HCT116 (cell line): ENCODE data around the gene AARS2. TPM values are rescaled to one million over a fixed set of nuclear protein-coding genes. Genes with fewer than 3 reads are reported as not detected.
A peak's percentile ranks its signal among the peaks of the same experiment; 100 is the strongest.

ENCODE experiments used
- ATAC-seq: fragments of 200-7000 bp; cut with Tn5 transposase; 2 replicates; pipeline ENCODE4 v1.9.1; 2020; ENCODE audit warnings: mild to moderate bottlenecking, moderate library complexity
- BruUV-seq: library from RNA; stranded (reverse); fragments of 400-500 nt; replicated peaks from 2 replicates; lab custom pipeline; 2021; lab: Mats Ljungman, UMichigan
- CTCF ChIA-PET: fragments of 300-600 bp; sonication (Branson Sonifier 250); formaldehyde crosslinking; loops from one replicate; lab custom pipeline; 2021; ENCODE audit warnings: antibody characterized with exemption; lab: Charles Lee
- POLR2A ChIA-PET: fragments of 300-600, 350-600 bp; sonication (Branson Sonifier 250); formaldehyde crosslinking; loops from one replicate; lab custom pipeline; 2021; ENCODE audit warnings: antibody characterized with exemption; lab: Charles Lee
- RAD21 ChIA-PET, 2 experiments: fragments of 300-600 bp; sonication (Branson Sonifier 250); formaldehyde crosslinking; loops; one replicate each; lab custom pipeline; 2023; ENCODE audit warnings: low total read pairs in 2 of 2; ENCODE audit not compliant: uncharacterized antibody in 2 of 2, unreplicated experiment in 2 of 2, low non-redundant PET in 1 of 2; lab: Charles Lee
- DNase-seq: peaks from one replicate; pipeline ENCODE4 v3.0.0-alpha.2; 2010; ENCODE audit warnings: low read depth, low spot score
- H2AFZ ChIP-seq: fragments of 200-600 bp; shearing (Covaris generic), sonication (generic); 2 replicates; pipeline ENCODE4 v1.6.1; 2017; ENCODE audit warnings: low read depth, mixed run types, mixed read lengths, antibody characterized with exemption, low read length; ENCODE audit not compliant: poor library complexity, severe bottlenecking
- H3K27ac ChIP-seq: 2 replicates; pipeline ENCODE4 v1.5.1; 2012; ENCODE audit warnings: low read depth, low read length
- H3K27me3 ChIP-seq: fragments of 200-600 bp; sonication (generic); 2 replicates; pipeline ENCODE4 v1.6.1; 2016; ENCODE audit warnings: mixed run types, low read length, mixed read lengths; ENCODE audit not compliant: insufficient read depth
- H3K36me3 ChIP-seq, 2 experiments: fragments of 200-500 bp in 1 of 2; fragments of 200-600 bp in 1 of 2; sonication (Bioruptor generic) in 1 of 2; sonication (generic) in 1 of 2; 2 replicates each; pipeline versions ENCODE4 v1.5.1 to v1.6.1; 2014 to 2016; ENCODE audit warnings: low read length in 2 of 2, inconsistent platforms in 1 of 2, mixed read lengths in 1 of 2, mixed run types in 1 of 2; ENCODE audit not compliant: insufficient read depth in 2 of 2, control insufficient read depth in 1 of 2
- H3K4me1 ChIP-seq, 2 experiments: fragments of 200-600 bp in 1 of 2; sonication (generic) in 1 of 2; 2 replicates each; pipeline versions ENCODE4 v1.5.1 to v1.6.1; 2012 to 2017; ENCODE audit warnings: low read length in 2 of 2, inconsistent platforms in 1 of 2, mild to moderate bottlenecking in 1 of 2, mixed read lengths in 1 of 2, mixed run types in 1 of 2, moderate library complexity in 1 of 2; ENCODE audit not compliant: insufficient read depth in 2 of 2, control insufficient read depth in 1 of 2
- H3K4me2 ChIP-seq: fragments of 200-600 bp; sonication (generic); 2 replicates; pipeline ENCODE4 v1.6.1; 2017; ENCODE audit warnings: mixed run types, low read length, mixed read lengths
- H3K4me3 ChIP-seq, 2 experiments: fragments of 200-600 bp in 1 of 2; sonication (generic) in 1 of 2; replicated peaks in 1 of 2; 2 replicates each; pipeline ENCODE4 v1.5.1; 2011 to 2016; ENCODE audit warnings: low read length in 2 of 2, control low read depth in 1 of 2, low read depth in 1 of 2, mild to moderate bottlenecking in 1 of 2, mixed read lengths in 1 of 2, mixed run types in 1 of 2
- H3K79me2 ChIP-seq: fragments of 200-600 bp; sonication (generic); 2 replicates; pipeline ENCODE4 v1.6.1; 2017; ENCODE audit warnings: mild to moderate bottlenecking, mixed run types, low read length, moderate library complexity, mixed read lengths; ENCODE audit not compliant: insufficient read depth
- H3K9ac ChIP-seq: fragments of 200-600 bp; sonication (generic); 2 replicates; pipeline ENCODE4 v1.6.1; 2016; ENCODE audit warnings: low read length, mixed read lengths
- H3K9me2 ChIP-seq: fragments of 200-600 bp; sonication (generic), shearing (Covaris generic); 2 replicates; pipeline ENCODE4 v1.6.1; 2017; ENCODE audit warnings: mixed run types, mild to moderate bottlenecking, moderate library complexity; ENCODE audit not compliant: insufficient read depth
- H3K9me3 ChIP-seq, 2 experiments: fragments of 200-500 bp in 1 of 2; fragments of 200-600 bp in 1 of 2; sonication (Bioruptor generic) in 1 of 2; sonication (generic) in 1 of 2; 2 replicates each; pipeline ENCODE4 v1.6.1; 2014 to 2017; ENCODE audit warnings: low read length in 2 of 2, mixed read lengths in 2 of 2, inconsistent platforms in 1 of 2, low read depth in 1 of 2, mild to moderate bottlenecking in 1 of 2, mixed run types in 1 of 2, moderate library complexity in 1 of 2; ENCODE audit not compliant: control insufficient read depth in 1 of 2, insufficient read depth in 1 of 2
- H4K20me1 ChIP-seq: fragments of 200-600 bp; sonication (generic), shearing (Covaris generic); 2 replicates; pipeline ENCODE4 v1.6.1; 2017; ENCODE audit warnings: mixed run types, mild to moderate bottlenecking, moderate library complexity; ENCODE audit not compliant: insufficient read depth
- CTCF ChIP-seq, 3 experiments: fragments of 200-600 bp in 1 of 3; sonication (generic) in 1 of 3; IDR thresholded peaks in 2 of 3; conservative IDR thresholded peaks in 1 of 3; 2 replicates each; pipeline ENCODE4 v1.5.1; 2012 to 2017; ENCODE audit warnings: low read depth in 2 of 3, low read length in 2 of 3, antibody characterized with exemption in 1 of 3, borderline replicate concordance in 1 of 3, control low read depth in 1 of 3, mild to moderate bottlenecking in 1 of 3, mixed read lengths in 1 of 3, mixed run types in 1 of 3, moderate library complexity in 1 of 3; ENCODE audit not compliant: insufficient read depth in 1 of 3
- MAX ChIP-seq: IDR thresholded peaks from 2 replicates; pipeline ENCODE4 v1.6.1; 2012
- POLR2AphosphoS5 ChIP-seq: IDR thresholded peaks from 2 replicates; pipeline ENCODE4 v1.6.1; 2011; ENCODE audit warnings: mild to moderate bottlenecking, low read depth, low read length, moderate library complexity
- RAD21 ChIP-seq: IDR thresholded peaks from 2 replicates; pipeline ENCODE4 v1.6.1; 2012; ENCODE audit warnings: low read depth, mild to moderate bottlenecking
- SRF ChIP-seq: IDR thresholded peaks from 2 replicates; pipeline ENCODE4 v1.6.1; 2012; ENCODE audit warnings: low read depth
- TCF7L2 ChIP-seq: IDR thresholded peaks from 2 replicates; pipeline ENCODE4 v1.7.0; 2011; ENCODE audit warnings: borderline replicate concordance, inconsistent platforms; ENCODE audit not compliant: insufficient read depth, insufficient read length; ENCODE audit errors: extremely low read depth
- intact Hi-C: fragments of 100-400 bp; cut with micrococcal nuclease; formaldehyde crosslinking; loops from 2 replicates; pipeline ENCODE4 v1.10.0; 2022
- total RNA-seq: library from RNA; stranded (reverse); gene quantifications from one replicate; pipeline ENCODE4 v1.2.1, GENCODE V29; 2021; ENCODE audit not compliant: unreplicated experiment
- TF ChIP-seq, protein P1 (sequence below): IDR thresholded peaks from 2 replicates; pipeline ENCODE4 v1.6.1; 2012; ENCODE audit warnings: low read depth

Gene AARS2
- total RNA-seq, 1 experiment from 2014 or later: 14.9 TPM

DNA sequence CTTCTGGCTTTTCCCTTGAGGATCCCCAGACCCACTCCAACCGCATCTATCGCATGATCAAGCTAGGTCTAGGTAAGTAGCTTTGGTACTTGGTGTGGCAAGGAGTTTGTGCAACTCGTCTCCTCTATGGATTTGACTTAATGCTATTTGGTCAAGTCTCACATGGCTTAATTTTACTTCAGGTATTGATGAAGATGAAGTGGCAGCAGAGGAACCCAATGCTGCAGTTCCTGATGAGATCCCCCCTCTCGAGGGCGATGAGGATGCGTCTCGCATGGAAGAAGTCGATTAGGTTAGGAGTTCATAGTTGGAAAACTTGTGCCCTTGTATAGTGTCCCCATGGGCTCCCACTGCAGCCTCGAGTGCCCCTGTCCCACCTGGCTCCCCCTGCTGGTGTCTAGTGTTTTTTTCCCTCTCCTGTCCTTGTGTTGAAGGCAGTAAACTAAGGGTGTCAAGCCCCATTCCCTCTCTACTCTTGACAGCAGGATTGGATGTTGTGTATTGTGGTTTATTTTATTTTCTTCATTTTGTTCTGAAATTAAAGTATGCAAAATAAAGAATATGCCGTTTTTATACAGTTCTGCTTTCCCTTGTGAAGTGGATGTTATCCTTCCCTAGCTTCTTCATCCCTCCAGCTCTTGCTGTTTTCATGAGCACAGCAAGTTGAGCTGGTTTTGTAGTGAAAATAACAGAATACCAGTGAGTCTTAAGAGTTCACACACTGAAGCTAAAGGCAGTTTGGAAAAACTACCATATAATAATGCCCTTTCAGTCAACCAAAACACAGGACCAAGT, 59.6 kb downstream of the AARS2 start:
- POLR2A ChIA-PET: no interaction called here
- no peak overlapping the region for H3K4me3 ChIP-seq
- H4K20me1 ChIP-seq: peaks cover 58% of the 10 kb centered on the region; the same call in 1 of the 2 replicates
- no peak overlapping the region for H3K4me2 ChIP-seq
- no peak overlapping the region for H3K9ac ChIP-seq
- no peaks in the 10 kb centered on the region for H3K27me3 ChIP-seq
- TF ChIP-seq SRF (no peak), CTCF (IDR thresholded peaks at IDR 0.05 in 2 of 3, conservative IDR thresholded peaks at IDR 0.05 in 1 of 3; ENCODE audit: borderline replicate concordance in 1 of 3, insufficient read depth in 1 of 3, low read depth in 2 of 3, low read length in 2 of 3) (peak in 2 of 3 experiments; percentile 57 to 60; a peak in 4 of 6 replicates), TCF7L2 (no peak), POLR2AphosphoS5 (peak; percentile 9; the same call in 1 of the 2 replicates), RAD21 (no peak), MAX (no peak)
- TF ChIP-seq, protein P1, sequence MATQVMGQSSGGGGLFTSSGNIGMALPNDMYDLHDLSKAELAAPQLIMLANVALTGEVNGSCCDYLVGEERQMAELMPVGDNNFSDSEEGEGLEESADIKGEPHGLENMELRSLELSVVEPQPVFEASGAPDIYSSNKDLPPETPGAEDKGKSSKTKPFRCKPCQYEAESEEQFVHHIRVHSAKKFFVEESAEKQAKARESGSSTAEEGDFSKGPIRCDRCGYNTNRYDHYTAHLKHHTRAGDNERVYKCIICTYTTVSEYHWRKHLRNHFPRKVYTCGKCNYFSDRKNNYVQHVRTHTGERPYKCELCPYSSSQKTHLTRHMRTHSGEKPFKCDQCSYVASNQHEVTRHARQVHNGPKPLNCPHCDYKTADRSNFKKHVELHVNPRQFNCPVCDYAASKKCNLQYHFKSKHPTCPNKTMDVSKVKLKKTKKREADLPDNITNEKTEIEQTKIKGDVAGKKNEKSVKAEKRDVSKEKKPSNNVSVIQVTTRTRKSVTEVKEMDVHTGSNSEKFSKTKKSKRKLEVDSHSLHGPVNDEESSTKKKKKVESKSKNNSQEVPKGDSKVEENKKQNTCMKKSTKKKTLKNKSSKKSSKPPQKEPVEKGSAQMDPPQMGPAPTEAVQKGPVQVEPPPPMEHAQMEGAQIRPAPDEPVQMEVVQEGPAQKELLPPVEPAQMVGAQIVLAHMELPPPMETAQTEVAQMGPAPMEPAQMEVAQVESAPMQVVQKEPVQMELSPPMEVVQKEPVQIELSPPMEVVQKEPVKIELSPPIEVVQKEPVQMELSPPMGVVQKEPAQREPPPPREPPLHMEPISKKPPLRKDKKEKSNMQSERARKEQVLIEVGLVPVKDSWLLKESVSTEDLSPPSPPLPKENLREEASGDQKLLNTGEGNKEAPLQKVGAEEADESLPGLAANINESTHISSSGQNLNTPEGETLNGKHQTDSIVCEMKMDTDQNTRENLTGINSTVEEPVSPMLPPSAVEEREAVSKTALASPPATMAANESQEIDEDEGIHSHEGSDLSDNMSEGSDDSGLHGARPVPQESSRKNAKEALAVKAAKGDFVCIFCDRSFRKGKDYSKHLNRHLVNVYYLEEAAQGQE: no peak
- TF ChIP-seq, all 23 proteins: peak for 2
- Histone ChIP-seq H2AFZ (no peak overlapping the region), H3K79me2 (peaks cover 59% of the 10 kb centered on the region), H3K9me3 (no peaks in the 10 kb centered on the region), H3K9me2 (no peaks in the 10 kb centered on the region), H3K27ac (no peak overlapping the region; the same call in 1 of the 2 replicates), H3K4me1 (peaks cover 6 to 36% of the 10 kb centered on the region in 2 experiments), H3K36me3 (peaks cover 50 to 57% of the 10 kb centered on the region in 2 experiments)
- peak; percentile 22 for ATAC-seq
- RAD21 ChIA-PET: no interaction called here
- DNase-seq: no peak
- intact Hi-C loops: loop anchor here (5.0 kb wide), 1 partner anchor 156 kb away; no protein-coding TSS in a partner anchor
- CTCF ChIA-PET: interaction anchor here (0.6 to 2.2 kb wide), 3 partner anchors 11 to 157 kb away, joined by 3 to 7 read pairs (median 6); no protein-coding TSS in a partner anchor
- TSS peak; percentile 4 for BruUV-seq
